ENCODE results near the gene CENPA. TPM values are rescaled to one million over a fixed set of nuclear protein-coding genes. Genes with fewer than 3 reads are reported as not detected.

The CENPA gene
- total and polyA plus RNA-seq, 2 of the 13 experiments (the other 11 are each of a cell fraction or from before 2014, with no cell fraction given), result 28.5 to 38.5 TPM

GRCh38 chr2:26816893-26817292 lies 31.0 kb downstream of the CENPA start:
- Histone ChIP-seq H3K27me3 (ENCODE audit: control insufficient read depth in 1 of 2, insufficient read depth in 2 of 2, low read length in 2 of 2) (peaks cover 3 to 35% of the 10 kb centered on the region in 2 experiments; a peak in 3 of 5 replicates), H3K4me2 (ENCODE audit: low read depth, low read length) (no peak overlapping the region), H3K36me3 (replicated peaks in 1 of 2; ENCODE audit: control insufficient read depth in 1 of 2, insufficient read depth in 2 of 2, low read length in 2 of 2) (no peaks in the 10 kb centered on the region), H3K4me3 (replicated peaks in 1 of 3; ENCODE audit: insufficient read depth in 1 of 3, low read depth in 2 of 3, low read length in 3 of 3) (no peak overlapping the region), H3K9me3 (ENCODE audit: low read length) (no peaks in the 10 kb centered on the region), H3K4me1 (ENCODE audit: insufficient read depth, low read length) (no peaks in the 10 kb centered on the region), H3K9ac (ENCODE audit: insufficient read depth, low read depth, low read length) (no peak overlapping the region), H3K27ac (ENCODE audit: extremely low read length, insufficient read depth, low read length) (no peak overlapping the region), H2AFZ (ENCODE audit: low read length) (no peak overlapping the region), H3K79me2 (ENCODE audit: insufficient read depth, low read length) (no peaks in the 10 kb centered on the region), H4K20me1 (ENCODE audit: insufficient read depth, low read length) (no peaks in the 10 kb centered on the region)
- 19% methylated on average over 3 of the region's 3 CpGs for WGBS (ENCODE audit: low lambda C conversion rate)
- ChIA-PET CTCF (ENCODE audit: low intra/inter-chr PET ratio, low total read pairs) (no interaction called here), POLR2A (no interaction called here)
- BruUV-seq (replicated peaks), result no TSS peak
- no peak for TF ChIP-seq ZNF784 (CRISPR knock-in tag; IDR thresholded peaks at IDR 0.05; ENCODE audit: borderline replicate concordance)
- no peak for TF ChIP-seq AGO2 (optimal IDR thresholded peaks at IDR 0.05; ENCODE audit: low read depth, low read length)
- no peak for TF ChIP-seq RERE (CRISPR knock-in tag; IDR thresholded peaks at IDR 0.05; ENCODE audit: low read depth)
- no peak for TF ChIP-seq AHDC1 (CRISPR knock-in tag; IDR thresholded peaks at IDR 0.05; ENCODE audit: borderline replicate concordance)
- no peak for TF ChIP-seq JUNB (CRISPR knock-in tag; IDR thresholded peaks at IDR 0.05; ENCODE audit: borderline replicate concordance)
- in situ Hi-C loops (cut with HindIII; ENCODE audit: extremely low pct_ligation_motif_present, low pct_unique_long_range_greater_than_20kb), result no loop called here
- no peak for ATAC-seq
- intact Hi-C loops (cut with micrococcal nuclease; ENCODE audit: unreplicated experiment), result no loop called here
- no peak for FAIRE-seq
- no peak for DNase-seq (ENCODE audit: low spot score)

Measured in HepG2 (cell line).